HFF-Myc (cell line): Measurements from ENCODE around the gene RAPGEF5.

ENCODE experiments used
- DNase-seq: peaks from one replicate; pipeline ENCODE4 v3.0.0-alpha.2; 2011; ENCODE audit warnings: low read depth; ENCODE audit errors: extremely low read depth
- H3K4me3 ChIP-seq: replicated peaks from 2 replicates; pipeline ENCODE4 v1.5.1; 2011; ENCODE audit warnings: low read depth, mild to moderate bottlenecking, control low read depth, low read length
- TF ChIP-seq, protein P1 (sequence below): IDR thresholded peaks from 2 replicates; pipeline ENCODE4 v1.5.1; 2012; ENCODE audit warnings: mild to moderate bottlenecking, low read depth, low read length, control low read depth; ENCODE audit errors: missing control alignments

RAPGEF5 gene

DNA sequence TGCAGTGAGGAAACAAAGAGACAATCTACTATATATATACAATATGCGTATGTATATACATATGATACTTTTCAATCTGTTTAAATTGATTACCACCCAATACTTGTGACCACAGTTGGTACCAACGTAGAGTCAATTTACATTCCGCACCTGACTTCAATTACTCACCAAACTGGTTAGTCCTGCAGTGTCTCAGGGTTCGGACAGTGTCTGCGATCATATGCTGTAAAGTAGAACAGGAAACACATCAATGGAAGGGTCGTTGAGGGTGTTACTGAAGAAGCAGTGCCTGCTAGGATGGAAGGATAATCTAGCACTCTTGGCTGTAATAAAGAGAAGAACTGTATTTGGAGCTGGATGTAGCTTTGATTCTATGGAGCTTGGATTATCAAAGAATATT, 231.5 kb downstream of the RAPGEF5 start:
- no peak overlapping the region for H3K4me3 ChIP-seq
- TF ChIP-seq, protein P1, sequence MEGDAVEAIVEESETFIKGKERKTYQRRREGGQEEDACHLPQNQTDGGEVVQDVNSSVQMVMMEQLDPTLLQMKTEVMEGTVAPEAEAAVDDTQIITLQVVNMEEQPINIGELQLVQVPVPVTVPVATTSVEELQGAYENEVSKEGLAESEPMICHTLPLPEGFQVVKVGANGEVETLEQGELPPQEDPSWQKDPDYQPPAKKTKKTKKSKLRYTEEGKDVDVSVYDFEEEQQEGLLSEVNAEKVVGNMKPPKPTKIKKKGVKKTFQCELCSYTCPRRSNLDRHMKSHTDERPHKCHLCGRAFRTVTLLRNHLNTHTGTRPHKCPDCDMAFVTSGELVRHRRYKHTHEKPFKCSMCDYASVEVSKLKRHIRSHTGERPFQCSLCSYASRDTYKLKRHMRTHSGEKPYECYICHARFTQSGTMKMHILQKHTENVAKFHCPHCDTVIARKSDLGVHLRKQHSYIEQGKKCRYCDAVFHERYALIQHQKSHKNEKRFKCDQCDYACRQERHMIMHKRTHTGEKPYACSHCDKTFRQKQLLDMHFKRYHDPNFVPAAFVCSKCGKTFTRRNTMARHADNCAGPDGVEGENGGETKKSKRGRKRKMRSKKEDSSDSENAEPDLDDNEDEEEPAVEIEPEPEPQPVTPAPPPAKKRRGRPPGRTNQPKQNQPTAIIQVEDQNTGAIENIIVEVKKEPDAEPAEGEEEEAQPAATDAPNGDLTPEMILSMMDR: no peak

DNA sequence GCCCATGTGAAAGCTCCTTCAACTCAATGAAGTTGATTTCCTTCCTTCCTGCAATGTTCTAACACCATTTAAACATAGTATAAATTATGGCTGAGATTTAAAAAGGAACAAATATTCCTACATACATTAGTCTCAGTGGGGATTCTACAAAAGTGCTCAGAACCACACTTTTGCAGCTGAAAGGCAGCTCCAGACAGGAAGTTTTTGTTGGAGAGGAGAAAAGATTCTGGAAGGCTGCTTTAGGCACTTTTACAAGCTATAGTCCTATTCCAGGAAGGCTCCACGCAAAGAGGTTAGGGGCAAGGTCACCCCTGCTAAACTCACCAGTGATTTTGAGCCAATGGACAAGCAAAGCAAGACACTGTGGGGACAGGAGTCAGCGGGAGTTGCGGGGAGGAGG, 232.0 kb downstream of the RAPGEF5 start:
- TF ChIP-seq, protein P1: no peak
- H3K4me3 ChIP-seq: no peak overlapping the region
- DNase-seq: no peak

More for the DNA sequence above, 231.5 kb downstream of the RAPGEF5 start:
- DNase-seq: no peak

DNA sequence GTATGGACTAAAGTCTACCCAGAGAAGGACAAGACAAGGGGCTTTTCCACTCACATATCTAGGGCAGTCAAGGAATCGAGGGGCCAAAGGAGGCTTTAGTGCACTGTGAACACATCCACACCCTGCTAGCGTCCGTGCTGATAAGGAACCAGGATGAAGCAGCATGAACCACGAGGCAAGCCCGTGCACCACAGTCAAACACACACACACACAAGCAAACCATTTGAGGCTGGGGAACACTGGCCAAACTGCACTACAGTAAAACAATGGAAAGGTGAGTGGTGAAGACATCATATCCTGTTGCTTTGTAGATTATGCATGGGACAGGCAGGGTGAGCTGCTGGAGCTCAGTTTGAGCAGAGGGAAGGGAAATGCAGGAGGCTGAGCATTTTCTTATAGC, 233.8 kb downstream of the RAPGEF5 start:
- H3K4me3 ChIP-seq: no peak overlapping the region
- no peak for DNase-seq
- TF ChIP-seq, protein P1: no peak

DNA sequence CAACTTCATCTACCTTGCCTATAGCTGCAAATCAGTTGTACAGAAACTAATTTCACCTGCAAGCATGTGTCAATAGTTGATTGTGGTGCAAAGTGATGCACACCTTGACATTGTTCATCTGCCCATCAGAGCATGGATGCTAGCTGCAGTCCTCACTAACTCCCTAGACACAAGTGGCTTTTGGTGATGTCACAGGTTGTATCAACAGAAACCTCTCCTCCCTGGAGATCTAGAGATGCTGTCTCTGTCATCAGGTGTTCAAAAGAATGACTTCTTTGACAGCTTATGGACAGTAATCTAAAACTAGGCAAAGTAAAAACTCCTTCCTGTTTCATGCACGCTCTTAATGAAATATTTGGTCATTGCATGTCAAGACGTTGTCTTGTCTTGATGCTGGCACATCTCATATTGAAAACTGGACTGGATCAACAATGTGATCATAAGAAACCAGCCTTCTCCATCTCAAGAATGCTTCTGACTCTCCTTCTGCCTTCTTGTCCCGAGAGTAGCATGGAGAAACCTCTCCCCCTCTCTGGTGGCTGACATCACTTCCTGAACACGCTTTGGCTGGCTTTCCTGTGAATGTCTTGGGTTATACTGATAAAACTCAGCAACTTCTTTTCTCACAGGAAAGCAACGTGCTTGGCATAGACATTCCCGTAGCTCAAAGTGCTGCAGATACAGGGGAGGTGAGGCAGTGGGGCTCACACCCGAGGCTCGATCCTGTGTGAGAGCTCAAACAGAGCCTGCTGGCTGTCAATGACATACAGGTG, 235.1 kb downstream of the RAPGEF5 start:
- TF ChIP-seq, protein P1: no peak
- no peak for DNase-seq
- H3K4me3 ChIP-seq: no peak overlapping the region

DNA sequence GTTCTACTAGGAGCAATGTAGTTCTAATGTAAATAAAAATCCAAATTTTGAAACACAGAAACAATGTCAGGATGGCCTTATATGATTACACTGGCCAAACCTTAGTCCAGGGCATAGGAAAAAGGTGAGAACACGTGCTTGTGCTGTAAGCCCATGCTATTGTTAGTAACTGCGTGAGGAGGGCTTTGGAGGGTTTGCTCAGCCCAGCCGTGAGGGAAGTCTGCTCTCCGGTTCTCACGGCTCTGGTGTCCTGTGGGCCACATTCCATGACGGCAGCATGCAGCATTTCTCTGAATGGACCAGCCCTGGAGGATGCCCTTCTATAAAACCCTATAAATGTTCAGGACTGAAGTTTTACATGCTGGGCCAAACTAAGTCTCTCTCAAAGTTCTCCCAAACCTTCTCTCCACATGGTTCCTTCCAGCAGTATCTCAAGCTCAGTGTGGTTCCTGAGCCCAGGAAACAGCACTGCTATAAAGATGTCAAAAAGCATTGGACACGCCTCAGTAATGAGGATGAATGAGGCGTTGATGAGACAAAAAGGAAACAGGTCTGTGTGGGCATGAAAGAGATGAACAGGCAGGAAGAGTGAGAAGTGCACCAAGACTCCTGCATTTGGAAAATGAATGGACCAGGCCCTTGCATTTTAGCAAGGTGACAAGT, 236.4 kb downstream of the RAPGEF5 start:
- no peak for DNase-seq
- H3K4me3 ChIP-seq: no peak overlapping the region
- TF ChIP-seq, protein P1: no peak

DNA sequence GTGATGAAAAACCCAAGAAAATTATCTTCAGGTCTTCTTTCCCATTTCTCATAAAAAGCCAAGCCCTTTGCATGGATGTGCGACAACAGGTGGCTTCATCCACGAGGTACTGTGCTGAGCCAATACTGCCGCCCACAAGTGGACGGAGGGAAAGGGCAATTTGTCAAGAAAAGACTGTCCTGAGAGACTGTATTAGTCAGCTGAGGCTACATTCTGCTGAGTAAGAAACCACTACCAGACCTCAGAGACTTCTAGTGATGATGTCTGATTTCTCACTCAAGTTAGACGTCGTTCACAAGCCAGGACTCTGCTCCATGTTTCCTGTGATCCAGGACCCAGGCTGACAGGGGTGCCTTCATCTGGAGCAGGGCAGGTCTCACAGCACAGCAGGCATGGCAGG, 239.7 kb downstream of the RAPGEF5 start:
- DNase-seq: no peak
- no peak overlapping the region for H3K4me3 ChIP-seq
- TF ChIP-seq, protein P1: no peak
